GM21619 (cell line): ENCODE measurements around the gene KRTAP21-1.
"Not testable (repeated sequence)": the region's sequence is repeated elsewhere in the genome, so short reads cannot be mapped to it uniquely, and the experiment has no call there.

ENCODE experiments used
- ATAC-seq: cut with Tn5 transposase; IDR thresholded peaks from one replicate; pipeline ENCODE4 v1.9.1; 2021; ENCODE audit not compliant: unreplicated experiment

The KRTAP21-1 gene

GRCh38 chr21:30755328-30755727 is at the start of gene KRTAP21-1:
KRTAP21-1 (minus strand) TSS chr21:30755428; CDS start chr21:30755378, 50 bp downstream.
- ATAC-seq = not testable (repeated sequence)

DNA sequence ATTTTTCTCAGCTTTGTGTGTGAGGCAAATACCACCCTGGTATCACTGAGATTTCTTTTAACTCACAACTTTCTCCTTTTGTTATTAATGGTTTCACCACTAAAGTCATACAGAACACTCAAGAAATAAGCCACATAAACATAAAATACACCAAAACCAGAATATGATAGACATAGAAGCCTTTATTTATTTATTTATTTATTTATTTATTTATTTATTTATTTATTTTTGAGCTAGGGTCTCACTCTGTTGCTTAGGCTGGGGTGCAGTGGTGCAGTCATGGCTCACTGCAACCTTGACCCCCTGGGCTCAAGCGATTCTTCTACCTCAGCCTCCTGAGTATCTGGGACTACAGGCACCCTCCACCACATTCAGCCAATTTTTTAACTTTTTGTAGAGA is 45.4 kb upstream of the KRTAP21-1 start:
- no peak for ATAC-seq

DNA sequence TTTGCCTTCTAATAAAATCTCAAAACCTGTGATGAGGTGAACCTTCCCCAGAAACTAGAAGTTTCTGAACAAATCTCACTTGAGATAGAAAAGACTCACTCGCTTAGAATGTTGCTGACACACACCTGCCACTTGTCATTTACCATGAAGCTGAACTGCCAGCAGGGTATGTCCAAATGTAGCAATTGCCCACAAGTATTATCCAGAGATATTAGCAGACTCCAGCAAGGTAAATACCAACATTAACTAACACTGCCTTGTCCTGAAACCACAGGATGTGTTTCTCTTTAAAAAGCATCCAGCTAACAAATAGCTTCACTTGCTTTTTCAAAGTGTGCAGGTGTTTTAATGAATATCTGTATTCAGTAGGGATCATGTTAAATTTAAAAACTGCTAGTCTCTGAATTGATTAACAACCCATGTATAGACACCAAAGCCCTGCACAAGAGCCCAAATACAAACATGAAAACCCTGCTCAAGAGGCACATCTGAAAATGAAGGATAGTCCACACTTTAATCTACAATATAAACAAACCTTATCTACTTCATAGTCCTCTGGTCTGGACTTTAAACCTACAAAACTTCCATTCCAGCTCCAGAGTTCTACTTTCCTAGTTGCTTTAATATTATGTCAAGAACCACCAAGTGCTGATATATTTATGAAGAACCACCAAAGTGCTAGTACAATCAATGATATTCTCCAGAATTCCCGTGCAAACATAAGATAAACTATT is 38.5 kb upstream of the KRTAP21-1 start:
- no peak for ATAC-seq

DNA sequence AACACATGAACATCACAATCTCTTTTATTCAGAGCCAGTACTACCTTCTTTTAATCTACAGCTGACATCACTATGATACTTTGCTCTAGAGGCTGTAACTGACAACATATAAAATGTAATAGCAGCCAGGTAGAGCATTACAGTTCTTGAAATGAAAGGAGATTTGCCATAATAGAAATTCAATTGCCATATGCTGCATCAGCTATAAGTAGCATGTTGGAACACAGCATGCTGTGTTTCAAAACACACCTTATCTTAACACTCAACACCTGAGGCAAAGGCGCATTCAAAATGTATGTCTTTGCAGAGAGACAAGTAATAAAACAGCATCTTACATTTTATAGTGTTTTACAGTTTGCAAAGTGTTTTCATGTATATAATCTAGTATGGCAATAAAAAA is 24.0 kb upstream of the KRTAP21-1 start:
- ATAC-seq = no peak

DNA sequence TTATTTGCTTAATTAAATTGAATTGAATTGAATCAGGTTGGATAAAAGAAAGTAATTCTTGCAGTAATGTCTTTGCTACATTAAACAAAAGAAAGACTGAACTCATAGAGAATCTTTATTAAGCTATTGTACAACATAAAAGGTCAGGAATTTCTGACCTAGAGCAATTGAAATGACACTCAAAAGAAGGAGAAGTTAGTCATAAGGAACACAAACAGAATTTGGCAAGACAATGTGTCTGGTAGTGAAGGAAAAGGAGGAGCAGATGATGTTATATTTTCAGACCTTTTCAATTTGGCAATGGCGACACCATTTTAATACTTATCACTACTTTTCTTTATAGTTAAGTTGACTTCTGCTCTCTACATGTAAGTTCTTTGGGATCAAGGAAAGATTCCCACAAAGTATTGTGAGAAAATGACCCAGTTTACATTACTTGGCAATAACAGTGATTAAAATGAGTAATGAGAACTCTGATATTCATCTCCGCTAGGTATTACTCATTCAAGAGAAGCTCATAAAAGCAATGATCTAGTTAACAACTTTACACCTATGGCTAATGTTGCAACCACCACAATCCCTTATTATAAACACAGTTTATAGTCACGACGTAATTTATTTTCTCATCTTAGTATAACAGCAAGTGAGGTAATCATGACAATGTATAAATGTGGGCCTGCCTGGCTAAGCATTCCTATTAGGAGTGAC is 14.7 kb upstream of the KRTAP21-1 start:
- ATAC-seq = no peak

DNA sequence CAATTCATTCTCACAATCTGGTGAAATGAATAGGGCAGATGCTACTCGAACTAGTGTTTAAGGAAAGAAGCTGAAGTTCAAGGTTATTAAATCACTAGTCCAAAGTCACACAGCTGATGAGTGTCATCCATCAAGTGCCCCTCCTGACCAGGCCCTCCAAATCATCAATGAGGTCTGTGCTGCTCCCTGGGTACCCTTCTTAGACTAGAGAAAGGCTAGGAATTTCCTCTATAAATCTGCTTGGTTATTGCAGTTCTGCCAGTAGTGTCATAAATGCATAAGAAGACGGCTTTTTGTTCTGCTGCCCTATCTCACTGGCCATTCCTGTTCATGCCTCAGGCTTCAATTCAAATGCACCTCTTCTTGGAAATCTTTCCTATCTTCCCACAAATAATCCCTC is 5.5 kb upstream of the KRTAP21-1 start:
- ATAC-seq = no peak

- no peak for ATAC-seq
Measured at GRCh38 chr21:30758306-30758705, 3.1 kb upstream of the KRTAP21-1 start.

DNA sequence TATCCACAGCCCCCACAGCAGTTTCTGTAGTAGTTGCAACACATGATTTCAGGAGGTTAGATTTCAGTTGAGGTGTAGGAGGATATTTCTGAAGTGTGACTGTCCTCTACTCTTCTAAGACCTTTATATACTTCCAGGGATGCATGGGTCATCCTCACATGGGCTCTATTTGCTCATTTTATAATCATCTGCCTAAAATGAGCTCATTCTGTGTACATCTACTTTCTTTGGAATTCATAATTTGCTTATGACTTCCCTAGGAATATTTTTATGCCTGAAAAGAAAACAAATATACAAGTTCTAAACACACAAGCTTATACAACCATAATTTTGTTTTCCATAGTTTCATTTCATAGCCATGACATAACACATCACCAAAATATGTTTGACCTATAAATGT is 8.1 kb downstream of the KRTAP21-1 start, which contains the start of gene KRTAP21-2:
Gene KRTAP21-2 (minus strand): TSS at position 101 of the 400 bp plus-strand sequence. CDS start 57 bp downstream, at position 44.
- ATAC-seq = no peak

GRCh38 chr21:30740462-30740861 is 14.8 kb downstream of the KRTAP21-1 start:
- no peak for ATAC-seq

DNA sequence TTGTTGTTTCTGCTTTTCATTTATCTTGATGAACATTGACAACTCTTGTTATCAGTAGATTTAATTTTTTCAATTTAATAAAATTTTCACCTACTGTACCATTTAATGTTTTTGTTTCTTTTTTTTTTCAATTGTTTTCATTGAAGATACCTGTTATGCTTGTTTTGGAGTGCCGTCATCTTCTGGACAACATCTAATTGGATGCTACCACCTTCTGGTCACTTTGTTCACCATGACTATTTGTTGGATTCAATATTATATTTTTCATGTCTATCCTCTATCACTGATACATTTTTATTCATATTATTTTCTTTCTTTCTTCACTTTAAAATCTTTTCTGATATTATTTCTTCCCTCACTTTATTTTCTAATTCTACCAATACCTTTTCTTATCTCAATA is 22.2 kb downstream of the KRTAP21-1 start:
- ATAC-seq = no peak

DNA sequence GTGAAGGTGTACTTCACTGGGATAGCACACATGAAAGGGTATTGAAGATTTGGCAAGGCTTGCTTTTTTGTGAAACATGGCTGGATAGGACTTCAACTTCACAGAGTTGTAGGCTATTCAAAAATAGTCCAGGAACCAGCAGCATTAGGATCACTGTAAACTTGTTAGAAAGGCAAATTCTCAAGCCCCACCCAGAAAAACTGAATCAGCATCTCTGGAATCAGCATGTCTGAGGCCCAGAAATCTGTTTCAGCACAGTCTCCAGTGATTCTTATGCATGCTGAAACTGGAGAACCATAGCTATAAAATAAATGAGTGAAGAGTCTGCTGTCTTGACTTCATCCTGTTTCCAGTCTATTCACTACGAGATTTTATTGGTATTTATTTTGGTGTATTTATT is 28.5 kb downstream of the KRTAP21-1 start:
- no peak for ATAC-seq

DNA sequence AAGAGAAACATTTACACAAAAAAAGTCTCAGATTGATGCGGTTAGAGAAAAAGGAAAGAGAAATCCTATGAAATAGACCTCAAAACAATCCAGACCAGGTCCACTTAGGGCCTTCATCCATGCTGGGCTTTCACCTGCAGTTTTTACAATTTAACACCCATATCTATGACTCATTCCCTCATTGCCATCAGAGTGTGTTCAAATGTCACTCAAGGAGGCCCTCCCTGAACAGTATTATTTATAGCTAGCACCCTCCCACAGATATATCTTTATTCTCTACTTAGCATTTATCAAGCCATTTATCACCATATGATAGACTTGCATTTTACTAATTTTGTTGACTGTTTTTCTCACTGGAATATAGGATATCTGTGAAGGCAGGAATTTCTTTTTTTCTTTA is 35.8 kb downstream of the KRTAP21-1 start:
- no peak for ATAC-seq

GRCh38 chr21:30718239-30718909 is 36.9 kb downstream of the KRTAP21-1 start, which contains the start of gene KRTAP21-3:
KRTAP21-3 (minus strand) TSS chr21:30718777; CDS start chr21:30718759, 18 bp downstream.
- ATAC-seq = no peak

GRCh38 chr21:30717105-30717504 is 38.1 kb downstream of the KRTAP21-1 start:
- no peak for ATAC-seq

GRCh38 chr21:30714946-30715345 is 40.3 kb downstream of the KRTAP21-1 start:
- no peak for ATAC-seq

- ATAC-seq = no peak
Measured at GRCh38 chr21:30714456-30714855, 40.8 kb downstream of the KRTAP21-1 start.

GRCh38 chr21:30713766-30714165 is 41.5 kb downstream of the KRTAP21-1 start:
- ATAC-seq = no peak

GRCh38 chr21:30710499-30710898 is 44.7 kb downstream of the KRTAP21-1 start:
- no peak for ATAC-seq

DNA sequence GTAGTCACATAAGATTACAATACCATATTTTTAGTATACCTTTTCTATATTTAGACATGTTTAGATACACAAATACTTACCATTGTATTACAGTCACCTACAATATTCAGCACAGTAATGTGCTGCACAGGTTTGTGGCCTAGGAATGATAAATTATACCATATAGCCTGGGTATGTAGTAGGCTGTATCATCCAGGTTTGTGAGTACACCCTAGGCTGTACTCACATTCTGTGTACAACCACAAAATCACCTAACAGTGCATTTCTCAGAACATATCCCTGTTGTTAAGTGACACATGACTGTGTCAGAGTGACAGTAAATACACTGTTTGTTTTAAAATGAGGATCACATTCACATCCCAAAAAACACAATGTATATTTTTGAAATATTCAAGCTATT is 47.8 kb downstream of the KRTAP21-1 start:
- no peak for ATAC-seq
